ENCODE results near the gene MTOR.

Gene MTOR

DNA sequence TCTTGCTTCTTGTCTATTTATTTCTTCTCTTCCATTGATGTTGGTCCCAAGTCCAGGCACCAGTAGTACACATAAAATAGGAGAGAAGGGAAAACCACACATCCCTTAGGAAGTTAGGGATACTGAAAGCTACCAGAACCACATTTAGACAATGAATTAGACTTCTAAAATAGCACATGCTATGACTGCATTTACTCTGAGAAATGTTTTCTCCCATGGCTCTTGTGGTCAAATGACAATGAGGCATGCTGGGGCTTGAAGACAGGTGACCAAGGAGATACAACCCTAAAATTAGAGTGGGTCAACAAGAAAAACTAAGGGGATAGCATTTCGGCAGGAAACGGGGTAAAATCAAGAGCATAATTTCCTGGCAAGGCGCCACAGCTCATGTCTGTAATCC lies 17.1 kb downstream of the MTOR start:
- TF ChIP-seq, protein P1, sequence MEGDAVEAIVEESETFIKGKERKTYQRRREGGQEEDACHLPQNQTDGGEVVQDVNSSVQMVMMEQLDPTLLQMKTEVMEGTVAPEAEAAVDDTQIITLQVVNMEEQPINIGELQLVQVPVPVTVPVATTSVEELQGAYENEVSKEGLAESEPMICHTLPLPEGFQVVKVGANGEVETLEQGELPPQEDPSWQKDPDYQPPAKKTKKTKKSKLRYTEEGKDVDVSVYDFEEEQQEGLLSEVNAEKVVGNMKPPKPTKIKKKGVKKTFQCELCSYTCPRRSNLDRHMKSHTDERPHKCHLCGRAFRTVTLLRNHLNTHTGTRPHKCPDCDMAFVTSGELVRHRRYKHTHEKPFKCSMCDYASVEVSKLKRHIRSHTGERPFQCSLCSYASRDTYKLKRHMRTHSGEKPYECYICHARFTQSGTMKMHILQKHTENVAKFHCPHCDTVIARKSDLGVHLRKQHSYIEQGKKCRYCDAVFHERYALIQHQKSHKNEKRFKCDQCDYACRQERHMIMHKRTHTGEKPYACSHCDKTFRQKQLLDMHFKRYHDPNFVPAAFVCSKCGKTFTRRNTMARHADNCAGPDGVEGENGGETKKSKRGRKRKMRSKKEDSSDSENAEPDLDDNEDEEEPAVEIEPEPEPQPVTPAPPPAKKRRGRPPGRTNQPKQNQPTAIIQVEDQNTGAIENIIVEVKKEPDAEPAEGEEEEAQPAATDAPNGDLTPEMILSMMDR (IDR thresholded peaks at IDR 0.05; ENCODE audit: control insufficient read depth, extremely low read depth, insufficient read depth): no peak

DNA sequence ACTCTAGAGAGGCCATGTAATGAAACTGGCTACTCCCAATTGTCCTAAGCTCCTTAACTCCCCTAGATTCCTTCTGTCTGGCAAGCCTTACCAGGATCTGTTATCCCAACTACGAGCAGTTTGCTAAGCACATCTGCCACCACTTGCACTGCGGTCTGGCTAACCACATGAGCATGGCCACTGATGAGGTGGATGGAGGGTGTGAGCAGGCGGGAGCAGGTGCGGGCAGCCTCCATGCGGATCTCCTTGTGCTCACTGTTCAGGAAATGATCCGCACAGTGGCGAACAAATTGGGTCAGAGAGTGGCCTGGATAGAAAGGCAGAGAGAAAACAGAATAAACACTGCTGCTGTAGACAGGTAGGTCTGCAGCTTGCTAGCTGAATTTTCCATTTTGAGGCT lies 24.0 kb downstream of the MTOR start:
- no peak overlapping the region for H3K4me3 ChIP-seq (ENCODE audit: low read depth, low read length)
- DNase-seq (ENCODE audit: low read depth): no peak
- TF ChIP-seq, protein P1 (IDR thresholded peaks at IDR 0.05; ENCODE audit: control insufficient read depth, extremely low read depth, insufficient read depth): no peak

More for the DNA sequence above, 17.1 kb downstream of the MTOR start:
- no peak for DNase-seq (ENCODE audit: low read depth)
- H3K4me3 ChIP-seq (ENCODE audit: low read depth, low read length): no peak overlapping the region

DNA sequence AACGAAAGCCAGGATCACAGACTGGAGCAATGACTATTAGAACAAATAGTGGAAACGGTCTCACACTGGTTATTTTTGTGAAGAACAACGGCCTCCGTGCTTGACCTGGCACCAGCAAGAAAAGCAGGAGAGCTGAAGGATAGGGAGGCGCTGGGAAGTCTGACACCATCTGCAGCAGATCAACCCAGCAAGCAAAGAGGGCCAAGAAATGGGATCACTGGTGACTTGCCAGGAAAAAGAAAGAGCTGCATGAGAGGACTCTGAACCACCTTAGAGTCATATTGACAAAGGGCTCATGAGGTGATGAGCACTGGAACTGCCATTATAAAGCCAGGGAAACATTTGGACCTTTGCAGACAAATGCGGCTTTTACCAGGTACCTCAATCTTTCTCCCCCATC lies 25.0 kb downstream of the MTOR start:
- H3K4me3 ChIP-seq (ENCODE audit: low read depth, low read length): no peak overlapping the region
- DNase-seq (ENCODE audit: low read depth): no peak
- TF ChIP-seq, protein P1 (IDR thresholded peaks at IDR 0.05; ENCODE audit: control insufficient read depth, extremely low read depth, insufficient read depth): no peak

DNA sequence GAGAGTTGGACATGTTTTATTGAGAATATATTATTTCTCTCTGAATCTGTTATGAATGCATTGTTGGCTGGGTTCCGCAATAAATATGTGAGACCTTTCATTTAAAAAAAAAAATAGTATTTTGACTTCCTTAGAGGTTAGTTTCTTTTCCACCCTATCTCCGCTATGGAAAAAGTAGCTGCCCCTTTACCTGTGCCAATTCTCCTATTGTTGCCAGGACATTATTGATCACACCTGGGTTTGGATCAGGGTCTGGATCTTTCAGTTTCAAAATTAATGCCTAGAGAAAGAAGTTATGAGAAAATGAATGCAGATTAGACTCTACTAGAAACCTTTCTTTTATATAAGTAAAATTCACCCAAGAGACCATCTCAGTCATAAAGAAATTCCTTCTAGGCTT lies 29.1 kb downstream of the MTOR start:
- DNase-seq (ENCODE audit: low read depth): no peak
- TF ChIP-seq, protein P1 (IDR thresholded peaks at IDR 0.05; ENCODE audit: control insufficient read depth, extremely low read depth, insufficient read depth): no peak
- no peak overlapping the region for H3K4me3 ChIP-seq (ENCODE audit: low read depth, low read length)

DNA sequence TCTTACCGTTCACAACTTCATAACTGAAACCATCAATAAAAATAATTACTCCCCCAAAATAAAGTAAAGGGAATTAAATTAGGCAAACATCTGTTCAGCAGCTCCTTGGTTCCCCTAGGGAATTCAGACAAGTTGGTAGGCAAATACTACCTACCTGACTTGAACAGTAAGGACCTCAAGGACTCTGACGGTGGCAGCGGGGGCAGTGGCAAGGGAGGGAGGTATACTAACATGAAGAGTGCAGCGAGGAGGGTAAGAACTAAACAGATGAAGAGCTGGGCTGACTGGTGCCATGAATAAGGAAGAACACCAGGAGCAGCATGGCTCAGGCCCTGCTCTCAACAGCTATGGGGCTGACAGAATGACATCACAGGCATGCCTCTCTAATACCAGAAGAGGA lies 33.1 kb downstream of the MTOR start:
- no peak overlapping the region for H3K4me3 ChIP-seq (ENCODE audit: low read depth, low read length)
- TF ChIP-seq, protein P1 (IDR thresholded peaks at IDR 0.05; ENCODE audit: control insufficient read depth, extremely low read depth, insufficient read depth): no peak
- no peak for DNase-seq (ENCODE audit: low read depth)

DNA sequence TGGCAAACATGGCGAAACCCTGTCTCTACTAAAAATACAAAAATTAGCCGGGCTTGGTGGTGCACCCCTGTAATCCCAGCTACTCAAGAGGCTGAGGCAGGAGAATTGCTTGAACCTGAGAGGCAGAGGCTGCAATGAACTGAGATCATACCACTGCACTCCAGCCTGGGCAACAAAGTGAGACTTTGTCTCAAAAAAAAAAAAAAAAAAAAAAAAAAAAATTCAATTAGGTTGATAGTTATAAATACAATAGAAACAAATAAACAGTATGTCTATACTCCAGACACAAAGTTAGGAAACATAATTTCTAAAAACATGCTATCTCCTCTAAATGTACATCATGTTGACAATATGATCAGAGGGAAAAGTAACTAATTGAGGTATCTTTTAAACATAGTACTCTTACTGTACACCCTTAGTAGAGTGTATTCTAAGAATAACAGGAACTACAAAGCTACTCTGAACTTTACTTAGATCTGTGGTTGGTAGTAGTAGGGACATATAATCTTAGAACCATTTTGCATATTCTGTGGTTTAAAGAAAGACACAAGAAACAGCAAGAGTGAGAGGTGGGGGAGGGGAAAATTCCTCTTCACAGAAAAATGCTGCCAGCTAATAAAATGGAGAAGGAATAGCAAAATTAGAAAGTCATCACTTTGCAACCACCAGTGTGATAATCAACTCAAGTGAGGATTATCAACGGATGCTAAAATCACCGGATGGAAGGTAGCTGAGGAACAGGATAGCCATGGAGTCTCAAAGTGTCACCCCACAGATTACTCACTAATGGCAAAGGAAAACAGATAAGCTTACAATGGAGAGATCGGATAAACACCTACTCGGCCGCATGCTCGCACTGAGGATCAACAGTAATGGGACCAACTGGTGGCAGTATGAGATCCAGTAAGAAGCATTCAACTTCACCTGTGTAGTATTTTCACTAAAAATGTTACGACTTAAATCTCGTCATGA lies 35.0 kb downstream of the MTOR start:
- TF ChIP-seq, protein P1 (IDR thresholded peaks at IDR 0.05; ENCODE audit: control insufficient read depth, extremely low read depth, insufficient read depth): no peak
- no peak overlapping the region for H3K4me3 ChIP-seq (ENCODE audit: low read depth, low read length)
- DNase-seq (ENCODE audit: low read depth): no peak

Data from LNCaP clone FGC (cell line).